Left ventricle myocardium superior (tissue), 1 donor: ENCODE measurements around the gene ZNF169. TPM values are rescaled to one million over a fixed set of nuclear protein-coding genes. Genes with fewer than 3 reads are reported as not detected.
A peak's percentile ranks its signal among the peaks of the same experiment; 100 is the strongest.
"Not testable (repeated sequence)": the region's sequence is repeated elsewhere in the genome, so short reads cannot be mapped to it uniquely, and the experiment has no call there.

Experiments
- ATAC-seq: fragments of 200-7000 bp; cut with Tn5 transposase; one replicate; pipeline ENCODE4 v1.9.1; 2020; ENCODE audit warnings: mild to moderate bottlenecking, moderate library complexity
- DNase-seq: peaks from one replicate; pipeline ENCODE4 v3.0.0-alpha.2; 2020
- intact Hi-C: fragments of 100-400 bp; cut with micrococcal nuclease; formaldehyde crosslinking; loops from one replicate; pipeline ENCODE4 v1.11.0; 2022
- total RNA-seq: library from RNA; stranded (reverse); fragmentation: NEBNext Ultra II Directional; extraction: Animal tissue kit (Norgen Biotek cat#: 25700); gene quantifications from one replicate; pipeline ENCODE4 v1.2.1, GENCODE V29; 2021
- donor health status: DM: no; HTN: yes; CAD: no; lungs with severe emphysema.

Gene ZNF169
- total RNA-seq, 1 donor from 2014 or later: 1.3 TPM

DNA sequence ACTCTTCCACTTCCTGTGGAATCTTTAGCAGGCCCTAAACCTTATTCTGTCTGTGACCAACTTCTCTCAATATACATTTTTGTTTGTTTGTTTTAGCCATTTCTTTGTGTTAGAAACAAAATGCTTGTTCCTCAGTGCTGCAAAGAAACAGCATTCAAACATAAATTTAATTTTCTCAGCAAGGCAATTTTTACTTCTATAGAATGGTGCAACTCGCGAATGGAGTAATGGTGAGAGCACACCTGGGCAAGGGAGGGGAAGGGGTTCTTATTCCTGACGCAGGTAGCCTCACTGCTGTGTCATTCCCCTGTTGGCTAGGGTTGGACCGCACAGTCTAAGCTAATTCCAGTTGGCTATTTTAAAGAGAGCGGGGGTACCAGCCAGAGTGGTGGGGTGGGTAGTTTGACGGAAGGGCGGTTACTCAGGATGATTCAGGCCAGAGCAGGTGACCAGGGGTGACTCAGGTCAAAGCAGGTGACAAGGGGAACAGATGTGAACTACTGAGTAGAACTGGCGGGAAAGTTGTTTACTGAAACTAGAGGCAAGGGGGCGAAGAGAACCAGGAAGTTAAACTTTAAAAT is 21.4 kb downstream of the ZNF169 start:
- ATAC-seq (no peak), DNase-seq (no peak)
- intact Hi-C loops: no loop called here

DNA sequence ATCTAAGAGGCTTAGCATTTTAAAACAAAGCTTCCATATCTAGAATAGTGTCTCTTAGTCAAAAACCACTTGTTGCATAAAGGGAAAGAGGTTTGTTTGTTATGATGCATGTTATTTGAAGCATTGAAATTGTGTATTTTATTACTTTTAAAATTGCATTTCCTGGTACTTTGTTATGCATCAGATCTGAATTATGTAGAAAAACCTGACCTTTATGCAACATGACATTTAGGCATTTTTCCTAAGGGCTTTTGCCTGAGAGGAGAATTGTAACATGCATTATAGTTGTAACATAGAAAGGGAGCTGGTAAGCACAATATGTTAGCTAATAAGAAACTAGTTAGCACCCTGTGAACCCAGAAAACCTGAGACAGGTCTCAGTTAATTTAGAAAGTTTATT is 22.0 kb downstream of the ZNF169 start:
- ATAC-seq (no peak), DNase-seq (no peak)
- intact Hi-C loops: no loop called here

DNA sequence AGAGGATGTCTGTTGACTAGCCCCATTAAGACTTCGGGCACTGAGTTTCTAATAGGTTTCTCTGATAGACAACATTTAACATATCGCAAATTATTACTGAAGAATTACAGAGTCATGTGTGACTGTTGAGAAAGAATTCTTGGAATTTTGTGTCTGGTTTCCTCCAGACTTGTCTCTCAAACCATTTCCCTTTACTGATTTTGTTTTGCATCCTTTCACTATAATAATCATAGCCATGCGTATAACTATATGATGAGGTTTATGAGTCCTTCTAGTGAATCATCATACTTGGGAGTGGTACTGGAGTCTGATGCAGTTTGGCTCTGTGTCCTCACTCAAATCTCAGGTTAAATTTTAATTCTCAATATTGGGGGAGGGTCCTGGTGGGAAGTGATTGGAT is 27.0 kb downstream of the ZNF169 start:
- DNase-seq (no peak), ATAC-seq (no peak)
- intact Hi-C loops: no loop called here

DNA sequence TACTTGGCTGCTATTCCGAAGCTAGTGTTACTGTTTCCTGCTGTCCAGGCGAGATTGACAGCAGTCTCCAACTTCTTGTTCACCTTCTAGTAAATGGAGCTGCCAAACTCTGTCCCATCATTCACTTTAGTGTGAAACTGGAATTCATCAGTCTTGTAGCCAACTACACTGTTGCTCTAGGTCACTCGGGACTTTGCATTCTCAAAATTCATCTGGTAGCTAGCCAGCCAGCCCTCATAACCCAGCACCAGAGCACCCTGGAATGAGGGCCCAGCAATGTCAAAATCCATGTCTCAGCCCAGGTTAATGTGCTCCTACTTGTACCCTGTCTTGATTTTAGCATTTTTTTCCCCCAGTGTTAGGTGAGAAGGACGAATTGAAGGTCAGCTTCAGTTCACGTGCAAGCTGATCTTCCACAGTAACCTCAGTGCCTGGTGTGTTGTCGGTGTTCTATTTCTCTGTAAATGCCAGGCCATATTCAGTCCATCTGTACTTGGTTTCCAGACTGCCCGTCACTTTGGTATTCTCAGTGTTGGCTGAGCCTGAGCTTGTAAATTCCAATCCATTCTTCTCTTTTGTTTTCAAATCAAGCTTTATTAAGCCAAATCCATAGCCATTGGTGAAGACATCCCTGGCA is 28.9 kb downstream of the ZNF169 start:
- intact Hi-C loops: no loop called here
- DNase-seq (no peak), ATAC-seq (peak; percentile 95)

DNA sequence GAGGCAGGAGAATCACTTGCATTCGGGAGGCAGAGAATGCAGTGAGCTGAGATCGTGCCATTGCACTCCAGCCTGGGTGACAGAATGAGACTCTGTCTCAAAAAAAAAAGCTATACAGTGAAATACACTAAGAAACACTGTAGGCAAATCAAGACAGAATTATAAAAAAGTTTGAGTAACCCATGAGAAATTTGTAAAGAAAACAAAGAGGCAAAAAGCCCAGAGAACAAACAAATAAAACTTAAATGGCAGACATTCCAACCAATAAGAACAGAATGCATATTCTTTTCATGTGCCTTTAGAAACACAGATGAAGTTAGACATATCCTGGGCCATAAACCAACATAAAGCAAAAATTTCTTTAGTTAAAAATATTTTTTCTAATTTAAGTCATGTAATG is 30.6 kb downstream of the ZNF169 start:
- intact Hi-C loops: no loop called here
- ATAC-seq: no peak

DNA sequence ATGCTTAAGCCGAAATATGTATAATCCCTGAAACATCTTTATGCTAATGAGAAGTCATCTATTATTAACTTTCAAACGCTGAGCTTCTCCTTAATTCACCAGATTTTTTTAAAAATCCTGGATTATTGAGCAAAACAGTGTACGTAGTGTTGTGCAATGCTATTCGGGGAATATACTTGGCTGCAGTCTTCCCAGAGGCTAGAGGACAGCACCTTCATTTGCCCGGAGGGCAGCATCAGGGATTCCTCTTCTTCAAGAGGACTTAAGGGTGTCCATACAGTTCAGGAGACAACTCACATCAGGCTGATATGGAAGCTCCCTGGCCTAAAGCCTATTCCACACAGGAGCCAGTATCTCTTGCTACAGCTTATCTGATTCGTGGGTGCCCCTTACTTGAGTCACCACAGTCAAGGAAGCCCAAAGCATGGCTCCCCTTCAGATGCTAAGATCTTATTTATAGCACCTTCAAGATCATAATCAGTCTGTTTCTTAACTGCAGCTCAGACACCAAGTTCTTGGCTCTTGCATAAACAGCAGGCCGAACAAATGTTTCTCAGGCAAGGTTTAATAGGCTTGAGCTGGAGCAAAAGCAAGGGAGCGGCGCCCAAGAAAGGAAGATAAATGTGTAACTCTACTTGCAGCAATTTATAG is 40.0 kb downstream of the ZNF169 start:
- no peak for ATAC-seq
- DNase-seq: no peak

More for the DNA sequence above, 30.6 kb downstream of the ZNF169 start:
- DNase-seq: no peak

DNA sequence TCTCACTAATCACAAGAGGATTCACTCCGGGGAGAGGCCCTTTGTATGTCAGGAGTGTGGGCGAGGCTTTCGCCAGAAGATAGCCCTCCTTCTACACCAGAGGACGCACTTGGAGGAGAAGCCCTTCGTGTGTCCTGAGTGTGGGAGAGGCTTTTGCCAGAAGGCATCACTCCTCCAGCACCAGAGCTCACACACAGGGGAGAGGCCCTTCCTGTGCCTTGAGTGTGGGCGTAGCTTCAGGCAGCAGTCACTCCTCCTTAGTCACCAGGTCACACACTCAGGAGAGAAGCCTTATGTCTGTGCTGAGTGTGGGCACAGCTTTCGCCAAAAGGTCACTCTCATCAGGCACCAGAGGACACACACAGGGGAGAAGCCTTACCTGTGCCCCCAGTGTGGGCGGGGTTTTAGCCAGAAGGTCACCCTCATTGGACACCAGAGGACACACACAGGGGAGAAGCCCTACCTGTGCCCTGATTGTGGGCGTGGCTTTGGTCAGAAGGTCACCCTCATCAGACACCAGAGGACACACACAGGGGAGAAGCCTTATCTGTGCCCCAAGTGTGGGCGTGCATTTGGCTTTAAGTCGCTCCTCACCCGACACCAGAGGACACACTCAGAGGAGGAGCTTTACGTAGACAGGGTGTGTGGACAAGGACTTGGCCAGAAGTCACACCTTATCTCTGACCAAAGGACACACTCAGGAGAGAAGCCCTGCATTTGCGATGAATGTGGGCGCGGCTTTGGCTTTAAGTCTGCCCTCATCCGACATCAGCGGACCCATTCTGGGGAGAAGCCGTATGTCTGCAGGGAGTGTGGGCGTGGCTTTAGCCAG is 41.6 kb downstream of the ZNF169 start:
- DNase-seq: no peak
- intact Hi-C loops: no loop called here
- no peak for ATAC-seq

More for the DNA sequence above, 40.0 kb downstream of the ZNF169 start:
- intact Hi-C loops: no loop called here

DNA sequence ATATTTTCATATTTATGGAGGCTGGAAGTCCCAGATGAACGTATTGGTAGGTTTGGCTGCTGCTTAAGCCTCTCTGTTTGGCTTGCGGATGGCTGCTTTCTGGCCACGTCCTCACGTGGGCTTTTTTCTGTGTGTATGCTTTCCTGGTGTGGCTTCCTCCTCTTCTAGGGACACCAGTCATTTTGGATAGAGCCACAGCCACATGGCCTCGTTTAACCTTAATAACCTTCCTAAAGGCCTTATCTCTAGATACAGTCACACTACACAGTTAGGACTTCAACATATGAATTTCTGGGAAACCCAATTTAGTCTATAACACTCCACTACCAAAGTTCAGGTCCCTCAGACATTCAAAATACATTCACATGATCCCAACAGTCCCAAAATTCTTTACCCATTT is 42.5 kb downstream of the ZNF169 start:
- ATAC-seq (no peak), DNase-seq (no peak)
- intact Hi-C loops: no loop called here

DNA sequence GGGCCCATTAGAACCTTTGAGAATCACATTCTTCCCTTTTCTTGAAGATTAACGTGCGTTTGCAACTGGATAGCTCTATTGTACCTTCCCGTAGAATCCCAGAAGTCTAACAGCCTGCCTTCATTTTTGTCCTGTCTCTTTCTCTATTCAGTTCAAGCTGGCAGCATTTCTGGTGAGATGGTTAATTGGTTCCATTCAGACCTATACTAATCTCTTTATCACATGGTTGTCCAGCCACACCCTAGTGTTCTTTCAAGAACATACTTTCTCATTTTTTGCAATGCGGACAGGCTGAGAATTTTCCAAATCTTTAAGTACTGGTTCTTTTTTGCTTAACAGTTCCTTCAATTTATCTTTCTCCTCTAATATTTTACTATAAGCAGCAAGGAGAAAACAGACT is 43.3 kb downstream of the ZNF169 start:
- intact Hi-C loops: no loop called here
- ATAC-seq: no peak

DNA sequence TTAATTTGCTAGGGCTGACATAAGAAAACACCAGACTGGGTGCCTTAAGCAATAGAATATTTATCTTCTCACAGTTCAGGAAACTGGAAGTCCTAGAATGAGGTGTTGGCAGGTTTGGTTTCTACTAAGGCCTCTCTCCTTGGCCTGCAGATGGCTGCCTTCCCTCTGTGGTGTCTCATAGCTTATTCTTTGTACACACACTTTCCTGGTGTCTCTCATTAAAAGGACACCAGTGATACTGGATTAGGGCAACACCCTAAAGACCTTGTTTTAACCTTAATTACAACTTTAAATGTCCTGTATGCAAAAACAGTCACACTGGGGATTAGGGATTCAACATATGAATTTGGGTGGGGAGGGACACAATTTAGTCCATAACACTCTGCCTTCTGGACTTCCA is 44.2 kb downstream of the ZNF169 start:
- ATAC-seq: no peak
- intact Hi-C loops: no loop called here
- DNase-seq: no peak

More for the DNA sequence above, 43.3 kb downstream of the ZNF169 start:
- DNase-seq: no peak

DNA sequence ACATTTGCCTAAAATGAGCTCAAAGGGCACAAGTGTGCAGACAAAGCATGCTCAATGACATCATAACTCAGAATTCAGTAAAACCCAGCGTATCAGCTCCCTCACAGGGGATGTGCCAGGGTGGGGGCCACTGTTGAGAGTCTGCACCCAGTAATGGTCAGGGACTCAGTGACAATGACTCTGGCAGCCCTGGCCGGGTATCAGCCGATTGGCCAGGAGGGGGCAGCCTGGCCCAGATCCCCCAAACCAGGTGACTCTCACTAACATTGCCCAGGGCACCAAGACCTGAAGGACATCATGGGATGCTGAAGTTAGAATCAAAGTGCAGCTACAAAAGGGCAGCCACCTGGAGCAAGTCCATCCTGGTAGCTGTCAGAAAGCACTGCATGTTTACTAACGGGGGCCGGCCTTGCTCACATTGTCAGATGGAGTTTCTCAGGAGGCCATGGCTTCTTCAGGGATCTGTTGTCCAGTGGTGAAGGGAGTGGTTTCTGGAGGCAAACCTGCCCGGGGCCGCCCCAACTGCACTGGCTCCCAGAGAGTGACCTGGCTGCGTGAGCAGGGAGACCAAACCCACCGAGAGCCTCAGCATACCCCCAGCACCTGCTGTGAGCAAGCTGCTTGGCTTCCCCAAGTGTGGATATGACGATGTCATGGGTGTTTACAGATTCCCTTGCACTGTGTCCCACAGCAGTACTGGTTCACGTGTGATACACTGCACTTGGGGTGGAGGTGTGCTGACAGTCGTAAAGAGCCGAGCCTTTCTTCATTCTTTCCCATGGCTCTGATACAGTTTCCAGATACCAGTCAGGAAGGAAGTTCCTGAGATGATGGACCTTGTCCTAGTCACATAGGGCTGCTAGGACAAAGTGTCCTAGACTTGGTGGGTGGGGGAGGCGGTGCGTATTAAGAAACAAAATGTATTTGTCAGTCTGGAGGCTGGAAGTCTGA is 56.2 kb downstream of the ZNF169 start:
- ATAC-seq, DNase-seq, intact Hi-C loops: not testable (repeated sequence)

DNA sequence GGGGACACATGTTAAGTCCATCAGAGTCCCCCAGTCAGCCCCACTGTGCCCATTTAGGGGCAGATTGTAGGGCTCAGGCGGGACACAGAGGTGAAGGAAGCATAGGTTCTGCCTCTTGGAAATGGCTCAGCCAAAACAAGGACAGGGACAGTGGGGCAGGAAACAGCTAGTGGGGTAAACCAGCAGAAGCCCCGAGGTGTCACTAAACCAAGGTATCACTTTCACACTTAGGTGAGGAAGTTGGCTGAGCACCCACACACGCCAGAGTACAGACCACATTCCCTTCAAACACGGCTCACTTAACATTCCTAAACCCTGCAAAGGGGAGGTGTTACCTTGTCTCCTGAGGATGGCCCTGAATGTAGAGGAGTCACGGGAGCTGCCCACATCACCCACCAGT is 57.1 kb downstream of the ZNF169 start:
- DNase-seq, ATAC-seq, intact Hi-C loops: not testable (repeated sequence)

DNA sequence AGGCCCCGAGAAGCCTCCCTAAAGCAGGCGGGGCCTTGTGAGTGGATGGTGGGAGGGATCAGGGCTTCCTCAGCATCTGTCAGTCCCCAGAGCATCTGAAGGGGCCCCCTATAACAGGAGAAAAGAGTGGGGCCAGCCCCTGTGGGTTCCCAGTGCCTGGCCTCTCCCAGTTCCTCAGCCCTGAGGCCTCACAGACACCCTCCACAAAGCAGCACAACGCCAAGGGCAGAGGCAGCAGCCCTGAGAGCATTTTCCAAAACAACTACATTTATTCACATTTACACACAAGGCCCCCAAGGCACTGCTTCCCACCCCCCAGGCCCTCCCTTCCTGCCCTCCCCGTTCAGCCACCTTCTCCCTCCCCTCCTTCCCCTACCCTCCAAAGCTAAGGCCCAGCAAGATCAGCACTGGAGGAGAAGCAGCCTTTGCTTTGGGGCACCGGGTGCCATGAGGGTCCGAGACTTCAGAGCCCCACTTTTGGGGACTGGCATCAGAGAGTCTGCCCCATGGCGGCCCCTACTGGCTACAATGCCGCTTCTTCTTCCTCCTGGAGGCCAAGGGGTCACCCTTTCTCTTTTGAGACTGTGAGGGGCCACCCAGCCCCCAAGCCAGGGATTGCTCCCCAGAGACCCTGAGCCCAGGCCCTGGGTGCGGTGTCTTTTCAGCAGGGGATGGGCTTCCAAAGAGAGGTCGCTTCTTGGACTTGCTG is 59.0 kb downstream of the ZNF169 start:
- intact Hi-C loops, ATAC-seq, DNase-seq: not testable (repeated sequence)

DNA sequence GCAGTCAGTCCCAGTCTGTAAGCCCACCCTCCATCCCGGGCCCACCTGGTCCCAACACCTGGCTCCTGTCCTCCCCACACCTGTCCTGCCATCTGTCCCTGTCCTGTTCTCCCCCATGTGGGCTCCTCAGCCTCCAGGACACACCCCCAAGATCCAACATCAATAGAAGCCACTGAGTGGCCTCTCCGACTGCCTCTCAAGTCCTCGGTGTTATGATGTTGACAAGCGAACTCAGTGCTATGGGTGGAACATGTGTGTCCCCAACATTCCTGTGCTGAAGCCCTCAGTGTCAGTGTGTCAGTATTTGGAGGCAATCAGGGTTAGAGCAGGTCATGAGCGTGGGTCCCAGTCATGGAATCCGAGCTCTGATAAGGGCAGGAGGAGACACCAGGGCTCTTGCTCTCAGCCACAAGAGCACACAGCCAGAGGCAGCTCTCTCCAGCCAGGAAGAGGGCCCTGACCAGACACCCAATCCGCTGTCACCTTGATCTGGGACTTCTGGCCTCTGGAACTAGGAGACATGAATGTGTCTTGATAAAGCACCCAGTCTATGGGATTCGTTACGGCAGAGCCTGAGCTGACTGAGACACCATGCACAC is 63.3 kb downstream of the ZNF169 start:
- ATAC-seq: peak; percentile 85
- DNase-seq, intact Hi-C loops: not testable (repeated sequence)

DNA sequence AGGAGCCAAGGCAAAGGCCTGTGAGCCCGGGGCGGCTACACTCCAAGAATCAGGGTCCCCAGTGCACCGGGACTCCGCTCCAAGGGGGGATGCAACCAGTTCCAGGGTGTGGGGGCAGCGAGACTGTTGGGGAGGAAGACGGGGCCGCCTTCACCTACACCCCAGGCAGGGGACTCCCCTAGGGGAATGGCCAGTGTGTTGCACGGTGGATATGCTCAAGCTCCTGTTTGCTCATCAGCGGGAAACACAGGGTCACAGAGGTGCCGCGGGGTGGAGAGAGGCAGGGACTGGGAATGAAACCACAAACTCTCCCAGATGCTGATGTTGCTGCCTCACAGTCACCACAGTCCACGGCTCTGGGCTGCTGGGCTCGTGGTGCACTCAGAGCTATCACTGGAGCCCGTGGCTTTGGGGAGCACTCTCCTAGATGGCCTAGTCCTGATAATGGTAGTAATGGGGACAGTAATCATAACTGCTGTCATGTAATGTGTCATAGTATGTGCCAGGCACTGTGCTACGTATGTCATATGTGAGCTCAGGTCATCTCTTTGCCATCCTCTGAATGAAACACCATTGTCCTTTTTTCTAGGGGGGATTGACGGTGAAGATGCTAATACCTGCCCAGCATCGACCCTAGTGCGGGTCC is 64.2 kb downstream of the ZNF169 start:
- ATAC-seq, intact Hi-C loops, DNase-seq: not testable (repeated sequence)

DNA sequence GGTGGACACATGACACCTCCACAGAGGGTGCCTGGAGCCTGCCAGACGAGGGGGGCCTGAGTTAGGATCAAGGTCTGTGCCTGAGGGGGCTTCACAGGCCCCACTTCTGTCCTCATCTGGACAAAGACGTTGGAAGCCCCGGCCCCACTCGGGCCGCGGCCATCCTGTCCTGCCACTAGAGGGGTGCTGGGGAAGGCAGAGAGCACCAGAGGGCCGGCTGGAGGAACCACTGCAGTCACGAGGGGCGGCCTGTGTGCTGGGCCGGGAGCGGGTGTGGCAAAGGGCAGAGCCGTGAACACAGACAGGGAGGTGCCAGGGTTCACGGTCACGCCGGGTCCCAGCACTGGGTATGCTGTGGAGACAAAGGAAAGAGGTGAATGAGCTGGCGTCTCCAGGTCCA is 66.5 kb downstream of the ZNF169 start:
- DNase-seq, intact Hi-C loops, ATAC-seq: not testable (repeated sequence)

DNA sequence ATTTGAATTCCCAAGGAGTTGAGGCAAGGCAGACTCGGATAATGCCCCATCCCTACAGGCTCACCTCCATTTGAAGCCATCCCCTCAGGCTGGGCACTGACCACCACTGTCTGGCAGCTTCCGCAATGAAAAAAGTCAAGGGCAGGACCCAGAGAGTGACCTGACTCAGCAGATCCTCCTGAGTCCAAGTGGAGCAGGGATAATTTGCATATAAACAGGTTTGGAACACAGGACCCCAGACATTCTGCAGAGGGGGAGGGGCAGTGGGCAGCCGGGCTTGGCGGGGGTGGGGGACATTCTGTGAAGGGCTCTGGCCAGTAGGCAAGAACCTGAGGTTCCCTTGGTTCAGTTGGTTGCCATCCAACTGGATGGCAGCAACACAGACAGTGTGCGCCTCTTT is 69.4 kb downstream of the ZNF169 start, which contains the start of gene NUTM2F:
Gene NUTM2F (minus strand): TSS at position 101 of the 400 bp plus-strand sequence. CDS start 21 bp downstream, at position 80.
- intact Hi-C loops, DNase-seq, ATAC-seq: not testable (repeated sequence)
